Upper lobe of left lung (tissue), 6 donors: ENCODE measurements around the gene RPGR. TPM values are rescaled to one million over a fixed set of nuclear protein-coding genes. Genes with fewer than 3 reads are reported as not detected.

Source experiments
- ATAC-seq, 2 donors: fragments of 200-7000 bp; cut with Tn5 transposase; one replicate each; pipeline ENCODE4 v1.9.1; 2022; ENCODE audit warnings: mild to moderate bottlenecking in 2 of 2, moderate library complexity in 2 of 2; ENCODE audit not compliant: low FRiP score in 2 of 2
- DNase-seq, 2 donors: peaks; one replicate each; pipeline ENCODE4 v3.0.0-alpha.2; 2019 to 2020
- H3K27ac ChIP-seq, 4 donors: fragments of 200-600 bp; sonication (generic); one replicate each; pipeline ENCODE4 v1.5.1; 2016 to 2019
- H3K27me3 ChIP-seq, 4 donors: fragments of 200-600 bp; sonication (generic); one replicate each; pipeline ENCODE4 v1.5.1; 2017 to 2019
- H3K36me3 ChIP-seq, 4 donors: fragments of 200-600 bp; sonication (generic); one replicate each; pipeline ENCODE4 v1.5.1; 2016 to 2019
- H3K4me1 ChIP-seq, 4 donors: fragments of 200-600 bp; sonication (generic); one replicate each; pipeline ENCODE4 v1.5.1; 2018 to 2019
- H3K4me3 ChIP-seq, 4 donors: fragments of 200-600 bp; sonication (generic); one replicate each; pipeline ENCODE4 v1.5.1; 2017 to 2019; ENCODE audit warnings: mild to moderate bottlenecking in 2 of 4, moderate library complexity in 1 of 4
- H3K9me3 ChIP-seq, 4 donors: fragments of 200-600 bp; sonication (generic); one replicate each; pipeline ENCODE4 v1.5.1; 2018 to 2019
- EP300 ChIP-seq, 4 donors: sonication (generic); formaldehyde crosslinking; IDR thresholded peaks; one replicate each; pipeline ENCODE4 v1.5.1; 2017; ENCODE audit warnings: antibody characterized with exemption in 4 of 4, control low read depth in 2 of 4
- POLR2A ChIP-seq, 4 donors: fragments of 450-650 bp; IDR thresholded peaks; one replicate each; pipeline ENCODE4 v1.5.1; 2016 to 2017; ENCODE audit warnings: antibody characterized with exemption in 4 of 4, mild to moderate bottlenecking in 2 of 4
- POLR2AphosphoS5 ChIP-seq, 2 donors: sonication (generic); formaldehyde crosslinking; IDR thresholded peaks; one replicate each; pipeline ENCODE4 v1.5.1; 2017; ENCODE audit warnings: antibody characterized with exemption in 2 of 2
- WGBS, 2 donors: methylation state at CpG; one replicate each; pipeline ENCODE4 v1.1.5; 2017 to 2018; 5-methylcytosine and 5-hydroxymethylcytosine counted together
- total RNA-seq, 6 donors: library from RNA; depleted of rRNA in 4 of 6; stranded (reverse); fragments of >200 nt in 4 of 6; gene quantifications; one replicate each; pipeline versions ENCODE4 v1.1.0 to v1.2.1, GENCODE V29; 2016 to 2021
- TF ChIP-seq, protein P1 (sequence below), 6 experiments: fragments of 450-650 bp in 4 of 6; fragments of 200-600 bp in 2 of 6; sonication (generic) in 2 of 6; IDR thresholded peaks; one replicate each; pipeline ENCODE4 v1.5.1; 2016 to 2019; ENCODE audit warnings: antibody characterized with exemption in 6 of 6
- donor health status: DM: no; HTN: no; CAD: no; lungs with moderate emphysema.
- donor health status: DM: no; HTN: yes; CAD: no; lungs with severe emphysema.

Gene RPGR, protein sequence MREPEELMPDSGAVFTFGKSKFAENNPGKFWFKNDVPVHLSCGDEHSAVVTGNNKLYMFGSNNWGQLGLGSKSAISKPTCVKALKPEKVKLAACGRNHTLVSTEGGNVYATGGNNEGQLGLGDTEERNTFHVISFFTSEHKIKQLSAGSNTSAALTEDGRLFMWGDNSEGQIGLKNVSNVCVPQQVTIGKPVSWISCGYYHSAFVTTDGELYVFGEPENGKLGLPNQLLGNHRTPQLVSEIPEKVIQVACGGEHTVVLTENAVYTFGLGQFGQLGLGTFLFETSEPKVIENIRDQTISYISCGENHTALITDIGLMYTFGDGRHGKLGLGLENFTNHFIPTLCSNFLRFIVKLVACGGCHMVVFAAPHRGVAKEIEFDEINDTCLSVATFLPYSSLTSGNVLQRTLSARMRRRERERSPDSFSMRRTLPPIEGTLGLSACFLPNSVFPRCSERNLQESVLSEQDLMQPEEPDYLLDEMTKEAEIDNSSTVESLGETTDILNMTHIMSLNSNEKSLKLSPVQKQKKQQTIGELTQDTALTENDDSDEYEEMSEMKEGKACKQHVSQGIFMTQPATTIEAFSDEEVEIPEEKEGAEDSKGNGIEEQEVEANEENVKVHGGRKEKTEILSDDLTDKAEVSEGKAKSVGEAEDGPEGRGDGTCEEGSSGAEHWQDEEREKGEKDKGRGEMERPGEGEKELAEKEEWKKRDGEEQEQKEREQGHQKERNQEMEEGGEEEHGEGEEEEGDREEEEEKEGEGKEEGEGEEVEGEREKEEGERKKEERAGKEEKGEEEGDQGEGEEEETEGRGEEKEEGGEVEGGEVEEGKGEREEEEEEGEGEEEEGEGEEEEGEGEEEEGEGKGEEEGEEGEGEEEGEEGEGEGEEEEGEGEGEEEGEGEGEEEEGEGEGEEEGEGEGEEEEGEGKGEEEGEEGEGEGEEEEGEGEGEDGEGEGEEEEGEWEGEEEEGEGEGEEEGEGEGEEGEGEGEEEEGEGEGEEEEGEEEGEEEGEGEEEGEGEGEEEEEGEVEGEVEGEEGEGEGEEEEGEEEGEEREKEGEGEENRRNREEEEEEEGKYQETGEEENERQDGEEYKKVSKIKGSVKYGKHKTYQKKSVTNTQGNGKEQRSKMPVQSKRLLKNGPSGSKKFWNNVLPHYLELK
- total RNA-seq: 10 to 100 TPM; 15.8 to 82.8 (median 30.1) TPM

DNA sequence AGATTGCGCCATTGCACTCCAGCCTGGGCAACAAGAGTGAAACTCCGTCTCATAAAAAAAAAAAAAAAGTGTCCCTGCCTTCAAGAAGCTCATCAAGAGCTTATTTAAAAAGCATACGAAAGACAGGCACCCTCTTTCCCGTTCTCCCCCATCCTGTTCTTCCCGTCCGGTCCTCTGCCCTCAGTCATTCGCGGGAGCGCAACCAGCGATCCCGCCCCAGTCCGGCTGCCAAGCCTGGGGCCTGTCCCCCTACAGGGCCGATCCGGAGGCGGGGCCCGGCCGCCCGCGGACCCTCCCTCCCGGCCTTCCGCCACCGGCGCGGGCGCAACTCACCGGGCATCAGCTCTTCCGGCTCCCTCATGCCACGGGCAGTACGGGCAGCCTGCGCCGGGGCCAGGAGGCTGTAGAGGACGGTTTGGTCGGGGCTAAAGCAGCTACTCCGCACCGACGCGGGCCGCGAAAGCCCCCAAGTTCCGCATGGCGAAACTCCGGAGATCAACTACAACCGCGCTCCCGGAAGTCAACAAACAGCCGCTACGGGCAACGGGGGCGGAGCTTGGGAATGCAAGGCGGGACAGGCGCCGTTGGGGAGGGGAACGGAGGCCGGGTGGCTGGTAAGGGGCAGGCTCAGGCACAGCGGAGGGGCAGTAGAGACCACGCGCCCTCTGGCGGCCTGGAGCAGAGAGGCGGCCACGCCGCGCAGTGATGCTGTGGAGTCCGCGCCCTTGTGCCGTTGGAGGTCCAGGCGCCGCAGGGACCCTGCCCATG lies at the start of gene RPGR:
Gene RPGR, minus strand, starts transcription at position 503 of the 768 bp plus-strand sequence. Its CDS starts 142 bp downstream, at position 361.
- DNase-seq: peak; percentile 95
- H3K4me1 ChIP-seq: no peaks in the 10 kb centered on the region
- peak; percentile 97 to 99 for ATAC-seq
- peak within 1 kb of the TSS; percentile 33 to 74 (median 63) for H3K4me3 ChIP-seq
- H3K36me3 ChIP-seq: no peaks in the 10 kb centered on the region
- 46% methylated on average over 45 of the region's 67 CpGs; no CpG with 5 or more reads in 1 of the 2 donors for WGBS, 2 donors
- no peak for TF ChIP-seq EP300 (IDR thresholded peaks at IDR 0.05)
- TF ChIP-seq, protein P1, sequence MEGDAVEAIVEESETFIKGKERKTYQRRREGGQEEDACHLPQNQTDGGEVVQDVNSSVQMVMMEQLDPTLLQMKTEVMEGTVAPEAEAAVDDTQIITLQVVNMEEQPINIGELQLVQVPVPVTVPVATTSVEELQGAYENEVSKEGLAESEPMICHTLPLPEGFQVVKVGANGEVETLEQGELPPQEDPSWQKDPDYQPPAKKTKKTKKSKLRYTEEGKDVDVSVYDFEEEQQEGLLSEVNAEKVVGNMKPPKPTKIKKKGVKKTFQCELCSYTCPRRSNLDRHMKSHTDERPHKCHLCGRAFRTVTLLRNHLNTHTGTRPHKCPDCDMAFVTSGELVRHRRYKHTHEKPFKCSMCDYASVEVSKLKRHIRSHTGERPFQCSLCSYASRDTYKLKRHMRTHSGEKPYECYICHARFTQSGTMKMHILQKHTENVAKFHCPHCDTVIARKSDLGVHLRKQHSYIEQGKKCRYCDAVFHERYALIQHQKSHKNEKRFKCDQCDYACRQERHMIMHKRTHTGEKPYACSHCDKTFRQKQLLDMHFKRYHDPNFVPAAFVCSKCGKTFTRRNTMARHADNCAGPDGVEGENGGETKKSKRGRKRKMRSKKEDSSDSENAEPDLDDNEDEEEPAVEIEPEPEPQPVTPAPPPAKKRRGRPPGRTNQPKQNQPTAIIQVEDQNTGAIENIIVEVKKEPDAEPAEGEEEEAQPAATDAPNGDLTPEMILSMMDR (IDR thresholded peaks at IDR 0.05): peak; percentile 70 to 92 (median 88)
- peak in 2 of 4 donors; percentile 74 to 84 for TF ChIP-seq POLR2A (IDR thresholded peaks at IDR 0.05)
- peak; percentile 47 to 71 for TF ChIP-seq POLR2AphosphoS5 (IDR thresholded peaks at IDR 0.05)
- H3K27me3 ChIP-seq: no peaks in the 10 kb centered on the region
- H3K27ac ChIP-seq: peak within 1 kb of the TSS; percentile 85 to 94 (median 90)
- no peaks in the 10 kb centered on the region for H3K9me3 ChIP-seq

DNA sequence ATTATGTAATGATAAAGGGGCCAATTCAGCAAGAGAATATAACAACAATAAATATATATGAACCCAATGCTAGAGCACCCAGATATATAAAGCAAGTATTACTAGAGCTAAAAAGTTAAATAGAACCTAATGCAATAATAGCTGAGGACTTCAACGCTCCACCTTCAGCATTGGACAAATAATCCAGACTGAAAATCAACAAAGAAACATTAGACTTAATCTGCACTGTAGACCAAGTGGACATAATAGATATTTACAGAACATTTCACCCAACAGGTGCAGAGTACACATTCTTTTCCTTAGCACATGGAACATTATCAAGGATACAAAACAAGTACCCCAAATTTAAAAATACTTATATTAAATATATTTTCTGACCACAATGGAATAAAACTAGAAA lies 49.4 kb upstream of the RPGR start:
- no peaks in the 10 kb centered on the region for H3K9me3 ChIP-seq
- H3K4me3 ChIP-seq: no peak overlapping the region
- no peak for DNase-seq
- no peaks in the 10 kb centered on the region for H3K27me3 ChIP-seq
- H3K36me3 ChIP-seq: no peaks in the 10 kb centered on the region
- no peaks in the 10 kb centered on the region for H3K4me1 ChIP-seq
- no peak for ATAC-seq
- no peak overlapping the region for H3K27ac ChIP-seq
- TF ChIP-seq, protein P1 (IDR thresholded peaks at IDR 0.05): no peak
- TF ChIP-seq EP300 (IDR thresholded peaks at IDR 0.05) (no peak), POLR2A (IDR thresholded peaks at IDR 0.05) (no peak), POLR2AphosphoS5 (IDR thresholded peaks at IDR 0.05) (no peak)
- 49 to 80% methylated on average over 1 of the region's 1 CpG for WGBS, 2 donors

DNA sequence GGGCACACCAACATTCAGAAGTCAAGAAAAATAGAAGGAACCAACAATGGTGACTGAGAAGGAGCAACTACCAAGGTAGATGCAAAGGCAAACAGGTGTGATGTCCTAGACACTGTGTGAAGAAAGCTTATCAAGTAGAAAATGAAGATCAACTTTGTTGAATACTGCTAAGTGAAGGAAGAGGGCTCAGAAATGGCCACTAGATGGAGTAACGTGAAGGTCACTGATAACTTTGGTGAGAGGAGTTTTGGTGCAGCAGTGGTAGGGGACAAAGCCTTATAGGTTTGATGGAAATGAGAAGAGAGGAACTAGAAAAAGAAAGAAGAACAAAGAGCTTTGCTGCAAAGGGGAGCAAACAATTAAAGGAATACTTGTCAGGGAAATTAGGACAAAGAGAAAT lies 48.6 kb upstream of the RPGR start:
- Histone ChIP-seq H3K27ac (no peak overlapping the region), H3K36me3 (no peaks in the 10 kb centered on the region), H3K4me1 (no peaks in the 10 kb centered on the region), H3K27me3 (no peaks in the 10 kb centered on the region), H3K4me3 (no peak overlapping the region), H3K9me3 (no peaks in the 10 kb centered on the region)
- DNase-seq (no peak), ATAC-seq (no peak)
- 10 to 33% methylated on average over 1 of the region's 1 CpG for WGBS, 2 donors
- no peak for TF ChIP-seq POLR2AphosphoS5 (IDR thresholded peaks at IDR 0.05)
- TF ChIP-seq, protein P1 (IDR thresholded peaks at IDR 0.05): peak in 2 of 6 experiments; percentile 16 to 17

DNA sequence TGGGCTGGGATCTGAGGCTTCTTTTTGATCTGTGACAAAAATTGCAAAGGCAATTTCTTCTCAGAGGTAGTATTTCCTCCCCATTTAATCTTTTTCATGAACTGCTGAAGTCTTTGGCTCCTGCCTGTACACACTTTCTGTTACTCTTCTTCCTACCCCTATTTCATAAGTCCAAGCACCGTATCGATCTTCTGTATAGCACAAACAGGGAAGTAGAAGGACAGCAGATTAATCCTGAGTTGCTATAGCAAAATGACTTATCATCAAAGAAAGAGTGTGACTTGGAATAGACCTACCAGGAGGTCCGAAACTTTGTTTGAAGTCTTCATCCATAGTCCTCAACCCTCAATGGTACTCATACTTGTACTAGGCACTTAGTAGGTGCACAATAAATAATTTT lies 47.1 kb upstream of the RPGR start:
- TF ChIP-seq, protein P1 (IDR thresholded peaks at IDR 0.05): no peak
- no peak for TF ChIP-seq POLR2AphosphoS5 (IDR thresholded peaks at IDR 0.05)
- Histone ChIP-seq H3K27me3 (no peaks in the 10 kb centered on the region), H3K4me1 (no peaks in the 10 kb centered on the region), H3K4me3 (no peak overlapping the region), H3K27ac (no peak overlapping the region), H3K9me3 (no peaks in the 10 kb centered on the region), H3K36me3 (no peaks in the 10 kb centered on the region)
- WGBS, 2 donors: 85 to 90% methylated on average over 3 of the region's 3 CpGs
- DNase-seq (no peak), ATAC-seq (no peak)
